K562 (cell line): ENCODE measurements around the gene IDI2. TPM values are rescaled to one million over a fixed set of nuclear protein-coding genes. Genes with fewer than 3 reads are reported as not detected.
A peak's percentile ranks its signal among the peaks of the same experiment; 100 is the strongest.
"Not testable (repeated sequence)": the region's sequence is repeated elsewhere in the genome, so short reads cannot be mapped to it uniquely, and the experiment has no call there.

Source experiments
- ATAC-seq: fragments of 200-7000 bp; cut with Tn5 transposase; 3 replicates; pipeline ENCODE4 v1.9.1; 2020; ENCODE audit warnings: moderate library complexity
- BruUV-seq: library from RNA; stranded (reverse); fragments of 400-500 nt; replicated peaks from 2 replicates; lab custom pipeline; 2021; lab: Mats Ljungman, UMichigan
- CTCF ChIA-PET: fragments of 300-600 bp; formaldehyde crosslinking; extraction: SDS; loops from one replicate; lab custom pipeline; 2021; ENCODE audit warnings: low intra/inter-chr PET ratio; lab: Yijun Ruan, JAX
- POLR2A ChIA-PET: fragments of 300-600, 350-650 bp; sonication (Branson Sonifier 250); formaldehyde crosslinking; extraction: SDS; loops from one replicate; lab custom pipeline; 2021; ENCODE audit warnings: antibody characterized with exemption, inconsistent platforms; lab: Yijun Ruan, JAX
- DNase-seq, 4 experiments: peaks; one replicate each; pipeline versions ENCODE4 v3.0.0 to v3.0.0-alpha.2; 2011 to 2018; ENCODE audit warnings: low spot score in 3 of 4, mixed read lengths in 3 of 4; ENCODE audit errors: extremely low read depth in 1 of 4
- FAIRE-seq: peaks from 2 replicates; lab custom pipeline; 2011; peaks lifted over from hg19 to GRCh38; lab: Jason Lieb, UNC
- H2AFZ ChIP-seq: 2 replicates; pipeline ENCODE4 v1.6.0; 2011; ENCODE audit warnings: low read depth, low read length, control low read depth, inconsistent platforms
- H3K27ac ChIP-seq: fragments of 200-600 bp; 3 replicates; pipeline ENCODE4 v1.8.0; 2011; ENCODE audit warnings: low read depth, mild to moderate bottlenecking, control low read depth, inconsistent platforms, low read length, moderate library complexity, mixed read lengths; ENCODE audit errors: extremely low read depth
- H3K27me3 ChIP-seq, 2 experiments: fragments of 300-600 bp in 1 of 2; 2 replicates in 1 of 2; 3 replicates in 1 of 2; pipeline versions ENCODE4 v1.6.0 to v1.8.0; 2011; ENCODE audit warnings: inconsistent platforms in 2 of 2, low read length in 2 of 2, mild to moderate bottlenecking in 1 of 2, mixed read lengths in 1 of 2, moderate library complexity in 1 of 2; ENCODE audit not compliant: control insufficient read depth in 2 of 2, insufficient read depth in 2 of 2
- H3K36me3 ChIP-seq: fragments of 300-600 bp; 3 replicates; pipeline ENCODE4 v1.8.0; 2011; ENCODE audit warnings: mild to moderate bottlenecking, low read length, inconsistent platforms; ENCODE audit not compliant: control insufficient read depth, insufficient read depth
- H3K4me1 ChIP-seq, 2 experiments: fragments of 200-600 bp in 1 of 2; replicated peaks in 1 of 2; 2 replicates in 1 of 2; 3 replicates in 1 of 2; pipeline versions ENCODE4 v1.5.1 to v1.8.0; 2011; ENCODE audit warnings: inconsistent platforms in 2 of 2, low read length in 2 of 2, mild to moderate bottlenecking in 1 of 2, mixed read lengths in 1 of 2, moderate library complexity in 1 of 2; ENCODE audit not compliant: control insufficient read depth in 2 of 2, insufficient read depth in 2 of 2
- H3K4me2 ChIP-seq: 2 replicates; pipeline ENCODE4 v1.6.1; 2011; ENCODE audit warnings: low read length, control low read depth, inconsistent platforms, mixed read lengths; ENCODE audit not compliant: insufficient read depth
- H3K4me3 ChIP-seq: fragments of 200-600 bp; sonication (generic), shearing (Covaris generic); 2 replicates; pipeline ENCODE4 v1.5.1; 2016; ENCODE audit warnings: control low read depth, inconsistent platforms
- H3K79me2 ChIP-seq: fragments of 200-600 bp; 3 replicates; pipeline ENCODE4 v1.8.0; 2011; ENCODE audit warnings: low read length, inconsistent platforms; ENCODE audit not compliant: control insufficient read depth, insufficient read depth
- H3K9ac ChIP-seq, 2 experiments: 2 replicates each; pipeline versions ENCODE4 v1.6.0 to v1.6.1; 2011; ENCODE audit warnings: low read depth in 2 of 2, low read length in 2 of 2, control low read depth in 1 of 2, inconsistent platforms in 1 of 2, mild to moderate bottlenecking in 1 of 2, mixed read lengths in 1 of 2; ENCODE audit not compliant: insufficient read depth in 1 of 2
- H3K9me1 ChIP-seq: one replicate; pipeline ENCODE4 v1.6.0; 2011; ENCODE audit warnings: inconsistent platforms, mild to moderate bottlenecking, low read length, moderate library complexity; ENCODE audit not compliant: control insufficient read depth, insufficient read depth
- H3K9me3 ChIP-seq: replicated peaks from 2 replicates; pipeline ENCODE4 v1.5.1; 2011; ENCODE audit warnings: low read depth, low read length, inconsistent platforms; ENCODE audit not compliant: control insufficient read depth, insufficient read depth
- H4K20me1 ChIP-seq: replicated peaks from 2 replicates; pipeline ENCODE4 v1.6.1; 2011; ENCODE audit warnings: low read length, inconsistent platforms, mixed read lengths; ENCODE audit not compliant: control insufficient read depth, insufficient read depth
- CHD2 ChIP-seq: IDR thresholded peaks from 2 replicates; pipeline ENCODE4 v1.6.1; 2011; ENCODE audit warnings: low read depth, low read length
- EWSR1 ChIP-seq: fragments of 450-650 bp; IDR thresholded peaks from 2 replicates; pipeline ENCODE4 v1.6.1; 2018; ENCODE audit warnings: borderline replicate concordance, mild to moderate bottlenecking, low read depth, moderate library complexity; ENCODE audit not compliant: partially characterized antibody
- HNRNPH1 ChIP-seq: fragments of 200-400 bp; formaldehyde crosslinking; optimal IDR thresholded peaks from 2 replicates; pipeline ENCODE3; 2017; ENCODE audit warnings: low read depth, mild to moderate bottlenecking, low read length, moderate library complexity
- HNRNPLL ChIP-seq: fragments of 200-400 bp; formaldehyde crosslinking; IDR thresholded peaks from 2 replicates; pipeline ENCODE4 v1.6.1; 2017; ENCODE audit warnings: low read length, low read depth, mild to moderate bottlenecking; ENCODE audit not compliant: poor library complexity, severe bottlenecking
- ZFP91 ChIP-seq: sonication (generic); formaldehyde crosslinking; IDR thresholded peaks from 2 replicates; pipeline ENCODE4 v1.8.0; 2022; ENCODE audit warnings: mild to moderate bottlenecking, missing genetic modification reagents
- ZNF239 ChIP-seq: fragments of 250-450 bp; sonication (Bioruptor Pico); IDR thresholded peaks from 2 replicates; pipeline ENCODE4 v1.4.0; 2020; ENCODE audit warnings: mild to moderate bottlenecking
- ZNF766 ChIP-seq: fragments of 200-800 bp; sonication (Bioruptor generic); conservative IDR thresholded peaks from 2 replicates; pipeline ENCODE4 v1.6.1; 2016; ENCODE audit warnings: missing genetic modification characterization, missing compliant biosample characterization
- WGBS: fragments of 100-300 bp; shearing (Covaris generic); methylation state at CpG from one replicate; pipeline ENCODE4 v1.1.6; 2016; ENCODE audit warnings: low coverage, mixed read lengths; ENCODE audit not compliant: insufficient coverage; ENCODE audit errors: missing lambda C conversion rate; 5-methylcytosine and 5-hydroxymethylcytosine counted together
- in situ Hi-C: fragments of 300-500 bp; cut with MboI; formaldehyde crosslinking; loops from 4 replicates; pipeline ENCODE4 v1.15.0; 2018; ENCODE audit warnings: inconsistent platforms, mixed read lengths
- intact Hi-C: fragments of 100-400 bp; cut with micrococcal nuclease; formaldehyde crosslinking; loops from 2 replicates; pipeline ENCODE4 v1.14.2; 2022
- polyA plus RNA-seq, 8 experiments: library from polyadenylated mRNA; depleted of rRNA in 4 of 8; stranded (reverse) in 5 of 8; unstranded in 3 of 8; fragments of >200 nt; fragmentation: Nextera tagmentation in 2 of 8; fragmentation: Illumina TruSeq in 1 of 8; extraction: Ambion mirVana in 2 of 8; extraction: Trizol in 1 of 8; gene quantifications; 2 replicates each; pipeline versions ENCODE4 v1.2.1 to v1.2.3, GENCODE V29; 2011 to 2014; ENCODE audit warnings: inconsistent platforms in 1 of 8, missing spikeins in 1 of 8
- total RNA-seq, 7 experiments: library from RNA; depleted of rRNA in 6 of 7; stranded (reverse); fragments of >200 nt in 6 of 7; fragmentation: Illumina TruSeq in 2 of 7; extraction: Trizol in 2 of 7; gene quantifications; 2 replicates each; pipeline versions ENCODE4 v1.2.1 to v1.2.3, GENCODE V29; 2011 to 2021; ENCODE audit warnings: low replicate concordance in 1 of 7

IDI2 gene
- total and polyA plus RNA-seq, 9 of the 15 experiments (the other 6 are each of a cell fraction or from before 2014, with no cell fraction given) = not detected

DNA sequence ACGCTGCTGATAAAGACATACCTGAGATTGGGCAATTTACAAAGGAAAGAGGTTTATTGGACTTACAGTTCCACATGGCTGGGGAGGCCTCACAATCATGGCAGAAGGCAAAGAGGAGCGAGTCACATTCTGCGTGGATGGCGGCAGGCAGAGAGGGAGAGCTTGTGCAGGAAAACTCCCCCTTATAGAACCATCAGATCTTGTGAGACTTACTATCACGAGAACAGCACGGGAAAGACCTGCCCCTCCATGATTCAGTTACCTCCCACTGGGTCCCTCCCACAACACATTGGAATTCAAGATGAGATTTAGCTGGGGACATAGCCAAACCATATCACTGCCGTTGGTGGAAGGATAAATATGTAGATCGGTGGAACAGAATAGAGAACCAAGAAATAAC, 41.1 kb upstream of the IDI2 start:
- H3K9me3 ChIP-seq, H3K27ac ChIP-seq, BruUV-seq, H3K9ac ChIP-seq, H3K4me2 ChIP-seq, FAIRE-seq, H3K27me3 ChIP-seq, H3K36me3 ChIP-seq, H4K20me1 ChIP-seq, DNase-seq, in situ Hi-C loops, H3K9me1 ChIP-seq, intact Hi-C loops, H3K79me2 ChIP-seq, H3K4me1 ChIP-seq, H3K4me3 ChIP-seq, ATAC-seq, H2AFZ ChIP-seq: not testable (repeated sequence)
- WGBS = 37% methylated on average over 8 of the region's 8 CpGs
- POLR2A ChIA-PET = interaction anchor here (1.6 kb wide), 1 partner anchor 9 kb away, joined by 4 read pairs; no protein-coding TSS in a partner anchor
- CTCF ChIA-PET = interaction anchor here (0.6 kb wide), 1 partner anchor 47 kb away, joined by 3 read pairs; no protein-coding TSS in a partner anchor
- peak; percentile 26; the same call in 1 of the 2 replicates for TF ChIP-seq CHD2
- TF ChIP-seq ZNF766 (CRISPR knock-in tag) = 0 out of 2 replicates have a peak, but pooled peaks have one; percentile 43

DNA sequence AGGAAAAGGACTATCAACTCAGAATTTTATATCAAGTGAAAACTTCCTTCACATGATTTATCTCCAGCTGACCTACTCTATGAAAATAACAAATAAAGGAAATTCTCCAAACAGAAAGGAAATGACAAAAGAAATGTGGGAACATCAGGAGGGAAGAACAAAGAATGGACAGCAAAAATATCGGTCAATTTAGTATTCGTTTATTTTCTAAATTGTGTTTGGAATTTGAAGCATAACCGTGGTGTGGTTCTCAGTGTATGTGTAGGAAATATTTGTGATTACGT, 39.2 kb upstream of the IDI2 start:
- Histone ChIP-seq H2AFZ (no peak overlapping the region), H3K4me3 (no peak overlapping the region), H3K9me1 (no peaks in the 10 kb centered on the region), H3K4me2 (no peak overlapping the region), H3K4me1 (no peaks in the 10 kb centered on the region; a peak in 1 of 5 replicates), H3K9me3 (no peaks in the 10 kb centered on the region), H3K9ac (no peak overlapping the region), H4K20me1 (no peaks in the 10 kb centered on the region; the same call in 1 of the 2 replicates), H3K79me2 (peaks cover 22% of the 10 kb centered on the region), H3K36me3 (peaks cover 8% of the 10 kb centered on the region; the same call in 2 of the 3 replicates), H3K27ac (no peak overlapping the region), H3K27me3 (no peaks in the 10 kb centered on the region)
- 90% methylated on average over 4 of the region's 4 CpGs for WGBS
- in situ Hi-C loops = no loop called here
- intact Hi-C loops = no loop called here
- BruUV-seq = no TSS peak
- ATAC-seq (no peak), DNase-seq (no peak), FAIRE-seq (no peak)
- TF ChIP-seq HNRNPH1 (no peak), ZFP91 (CRISPR knock-in tag) (no peak), ZNF239 (no peak), EWSR1 (no peak), HNRNPLL (no peak)
- POLR2A ChIA-PET = no interaction called here
- CTCF ChIA-PET = no interaction called here
